GM19455 (cell line): Measurements from ENCODE around the gene GGNBP2.

Experiments
- ATAC-seq: cut with Tn5 transposase; IDR thresholded peaks from one replicate; pipeline ENCODE4 v1.9.1; 2021; ENCODE audit not compliant: unreplicated experiment

The GGNBP2 gene

DNA sequence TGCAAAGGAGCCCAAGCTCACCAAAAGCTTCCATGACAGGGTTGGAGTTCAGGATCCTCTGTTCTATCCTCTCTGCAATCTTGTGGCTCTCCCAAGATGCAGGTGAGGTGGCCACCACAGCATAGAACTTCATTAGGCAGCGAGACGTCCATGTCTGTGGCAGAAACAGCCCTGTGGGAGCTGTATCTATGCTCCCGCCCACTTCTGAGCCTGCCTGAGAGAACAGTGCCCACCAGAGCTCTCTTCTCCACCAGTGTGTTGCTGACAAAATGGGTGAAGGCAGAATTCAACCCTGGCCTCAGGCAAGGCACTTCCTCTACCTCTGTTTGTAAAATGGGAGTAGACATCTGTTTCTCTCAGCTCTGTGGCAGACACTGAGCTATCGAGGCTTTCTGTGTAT lies 28.9 kb upstream of the GGNBP2 start:
- ATAC-seq = no peak

- ATAC-seq = no peak
Observed at GRCh38 chr17:36523113-36523512, 21.6 kb upstream of the GGNBP2 start.

- ATAC-seq = no peak
Observed at GRCh38 chr17:36524428-36524876, 20.3 kb upstream of the GGNBP2 start.

DNA sequence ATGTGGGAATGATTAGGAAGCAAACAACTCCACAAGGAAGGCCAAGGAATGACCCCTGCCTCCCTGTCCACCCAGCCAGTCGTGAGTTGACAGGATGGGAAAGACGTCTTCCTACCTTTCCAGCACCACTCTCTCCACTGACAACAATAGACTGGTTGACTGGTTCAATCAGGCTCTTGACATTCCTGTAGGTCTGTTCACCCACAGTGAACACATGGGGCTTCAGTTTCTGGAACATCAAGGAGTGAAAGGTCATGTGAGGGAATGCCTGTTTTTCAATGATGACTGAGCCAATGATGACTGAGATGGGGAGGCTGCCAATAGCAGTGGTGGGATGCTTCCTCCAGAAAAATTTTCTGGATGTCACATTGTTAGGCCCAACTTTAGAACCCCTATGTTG lies 19.6 kb upstream of the GGNBP2 start:
- no peak for ATAC-seq

- no peak for ATAC-seq
Observed at GRCh38 chr17:36525888-36526287, 18.8 kb upstream of the GGNBP2 start.

DNA sequence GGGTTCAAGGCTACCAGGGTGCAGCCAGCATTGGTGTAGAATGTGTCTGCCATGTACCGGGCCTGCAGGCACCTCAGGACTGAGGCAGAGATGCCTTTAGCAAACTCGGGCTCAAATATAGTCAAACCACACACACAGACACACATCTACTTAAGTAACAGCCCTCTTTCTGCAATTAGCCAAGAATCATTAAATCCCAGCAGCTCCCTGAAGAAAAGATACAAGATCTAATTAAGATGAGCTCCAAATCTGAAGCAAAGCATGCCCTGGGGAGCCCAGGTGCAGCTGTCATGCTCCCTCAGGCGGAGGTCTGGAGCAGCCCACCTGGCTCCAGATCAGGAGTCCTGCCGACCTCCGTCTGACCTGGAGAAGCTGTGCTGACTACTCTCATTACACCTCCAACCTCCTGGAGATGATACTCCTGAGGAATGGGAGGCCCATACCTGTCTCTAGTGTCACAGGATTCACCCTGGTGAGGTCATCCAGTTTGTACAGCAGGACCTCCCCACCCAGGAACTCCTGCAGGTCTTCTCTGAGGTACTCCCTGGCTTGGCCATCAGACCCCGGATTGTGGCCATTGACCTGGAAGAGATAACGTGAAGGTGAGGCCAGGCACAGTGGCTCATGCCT lies 17.0 kb upstream of the GGNBP2 start:
- no peak for ATAC-seq

DNA sequence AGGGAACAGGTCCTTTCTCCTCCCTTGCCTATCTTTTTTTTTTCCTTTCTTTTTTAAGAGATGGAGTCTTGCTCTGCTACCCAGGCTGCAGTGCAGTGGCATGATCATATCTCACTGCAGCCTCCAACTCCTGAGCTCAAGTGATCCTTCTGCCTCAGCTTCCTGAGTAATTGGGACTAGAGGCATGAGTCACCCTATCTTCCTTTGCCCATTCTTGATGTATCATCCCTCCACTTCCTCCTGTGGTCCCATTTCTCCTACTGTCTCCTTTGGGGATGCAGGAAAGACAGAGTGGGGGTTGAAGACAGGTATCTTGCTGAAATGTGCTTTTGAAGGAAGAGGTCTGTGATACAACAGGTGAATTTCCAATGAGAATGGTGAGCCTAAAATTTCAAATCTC lies 15.6 kb upstream of the GGNBP2 start:
- ATAC-seq = no peak

DNA sequence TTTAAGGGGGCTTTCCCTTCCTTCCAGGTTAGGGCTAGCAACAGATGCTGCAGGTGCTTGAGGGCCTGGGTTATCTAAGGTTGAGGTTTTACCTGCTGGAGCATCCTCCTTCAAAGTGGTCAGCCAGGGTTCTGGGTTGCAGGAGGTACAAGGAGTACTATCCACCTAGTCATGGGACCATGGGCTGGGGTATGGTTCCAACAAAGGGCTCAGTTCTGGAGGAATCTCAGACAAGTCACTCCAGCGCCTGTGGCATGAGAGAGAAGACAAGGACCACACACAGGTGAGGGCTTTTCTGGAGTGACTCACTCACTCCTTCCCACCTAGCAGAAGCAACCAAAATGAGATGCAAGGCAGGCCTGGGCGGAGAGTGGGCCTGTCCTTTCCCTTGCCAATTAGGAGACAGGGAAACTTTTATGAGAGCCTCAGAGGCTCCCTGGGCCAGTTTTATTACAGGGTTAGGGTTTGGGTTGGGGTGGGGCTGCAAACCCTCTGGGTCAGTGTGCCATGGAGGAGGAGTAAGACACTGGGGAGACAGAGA lies 12.2 kb upstream of the GGNBP2 start:
- ATAC-seq = no peak

DNA sequence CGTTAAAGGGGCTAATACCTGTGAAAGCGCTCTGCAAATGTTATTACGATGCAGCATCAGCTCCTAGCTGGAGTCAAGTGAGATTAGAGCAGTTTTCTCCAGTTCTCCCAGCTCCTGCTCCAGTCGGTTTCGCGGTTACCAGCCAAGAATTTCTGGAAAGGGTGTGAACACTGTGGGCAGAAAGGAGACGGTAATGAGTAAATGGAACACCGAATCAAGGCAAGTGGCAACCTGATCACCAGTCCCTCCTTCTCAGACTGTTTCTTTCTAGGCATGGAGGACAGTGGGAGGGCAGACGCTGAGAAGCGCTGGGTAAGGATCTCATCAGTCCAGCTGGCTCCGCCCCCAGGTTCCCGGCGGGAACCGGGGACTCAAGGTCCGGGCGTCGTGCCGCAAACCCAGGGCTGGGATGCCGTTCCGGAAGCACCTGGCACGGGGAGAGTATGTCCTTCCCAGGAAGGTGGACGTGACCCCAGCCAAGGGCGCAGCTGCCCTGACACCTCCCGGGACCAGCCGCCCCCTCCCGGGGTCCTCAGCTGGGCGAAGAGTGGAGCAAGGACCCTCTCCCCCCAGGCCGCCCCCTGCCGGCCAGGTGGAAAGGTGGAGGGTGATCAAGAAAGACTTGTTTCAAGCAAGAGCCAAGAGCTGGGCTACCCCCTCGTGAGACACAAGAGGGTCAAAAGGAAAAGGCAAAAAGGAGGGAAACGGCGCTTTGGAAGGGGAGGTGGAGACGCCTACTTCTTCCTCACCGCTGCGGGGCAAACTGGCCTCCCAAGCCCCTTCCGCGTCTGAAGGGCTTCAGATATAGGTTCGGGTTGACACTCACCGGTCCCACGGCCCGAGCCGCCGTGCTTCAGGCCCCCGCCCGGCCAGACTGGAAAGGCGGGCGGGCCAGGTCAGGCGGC lies 10.5 kb upstream of the GGNBP2 start:
- ATAC-seq = peak; percentile 28

DNA sequence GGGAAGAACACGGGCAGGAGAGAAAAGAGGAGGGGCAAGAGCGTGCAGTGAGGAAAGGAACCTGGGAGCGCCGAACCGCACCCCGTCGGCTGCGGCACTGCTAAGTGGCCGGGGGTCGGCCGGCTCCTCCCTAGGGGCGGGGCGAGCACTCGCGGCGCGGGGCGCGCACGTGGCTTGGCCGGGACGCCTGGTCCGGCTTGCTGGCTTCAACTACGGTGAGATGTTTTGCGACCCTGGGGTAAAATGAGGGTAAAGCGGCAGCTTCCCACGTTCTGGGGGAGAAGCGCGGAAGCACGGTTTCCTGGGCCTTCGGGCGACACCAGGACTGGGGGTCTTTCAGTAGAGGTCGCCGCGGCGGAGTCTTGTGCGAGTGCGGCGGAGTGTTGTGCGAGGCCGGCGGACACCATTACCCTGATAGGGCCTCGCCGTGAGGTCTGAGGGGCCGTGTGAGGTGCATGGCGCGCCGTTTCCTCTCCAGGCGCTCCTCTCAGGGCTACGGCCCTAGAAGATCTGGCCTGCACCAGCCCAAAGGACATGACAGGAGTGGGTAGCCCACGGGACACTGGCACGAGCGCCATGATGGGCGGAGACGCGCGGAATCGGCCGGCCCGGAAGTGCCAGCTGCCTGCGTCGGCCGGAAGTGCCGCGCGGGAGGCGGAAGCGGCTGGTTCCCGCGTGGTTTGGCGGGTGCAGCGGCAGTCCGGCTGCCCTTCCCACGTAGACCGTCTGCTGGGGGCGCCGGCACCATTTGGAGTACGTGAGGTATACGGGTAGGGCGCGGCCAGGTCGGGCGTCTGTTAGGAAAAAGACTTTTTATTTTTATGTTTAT lies 9.7 kb upstream of the GGNBP2 start, which contains the start of the genes MYO19 and PIGW:
TSS of gene MYO19 (minus strand) at position 29 of the 829 bp plus-strand sequence. CDS start 2,330 bp downstream, outside the sequence.
TSS of gene PIGW (plus strand) at position 148 of the 829 bp plus-strand sequence. CDS start 2,115 bp downstream, outside the sequence.
- peak; percentile 67 for ATAC-seq

- peak; percentile 32 for ATAC-seq
Observed at GRCh38 chr17:36535669-36536081, 9.0 kb upstream of the GGNBP2 start.

DNA sequence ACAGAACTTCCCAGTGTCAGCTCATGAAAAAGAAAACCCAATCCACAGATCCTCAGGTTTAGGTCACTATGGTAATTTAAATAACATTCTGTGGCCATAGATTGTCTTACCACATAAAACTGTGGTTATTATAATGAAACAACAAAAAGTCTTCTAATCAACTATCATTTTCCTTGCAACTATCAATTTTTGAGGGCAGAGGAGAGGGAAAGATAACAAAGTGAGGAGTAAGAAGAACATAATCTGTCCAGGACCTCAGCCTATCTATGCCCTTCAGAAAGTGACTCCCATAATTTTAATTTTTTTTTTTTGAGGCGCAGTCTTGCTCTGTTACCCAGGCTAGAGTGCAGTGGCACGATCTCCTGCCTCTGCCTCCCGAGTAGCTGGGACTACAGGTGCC lies 4.0 kb upstream of the GGNBP2 start:
- ATAC-seq = no peak

DNA sequence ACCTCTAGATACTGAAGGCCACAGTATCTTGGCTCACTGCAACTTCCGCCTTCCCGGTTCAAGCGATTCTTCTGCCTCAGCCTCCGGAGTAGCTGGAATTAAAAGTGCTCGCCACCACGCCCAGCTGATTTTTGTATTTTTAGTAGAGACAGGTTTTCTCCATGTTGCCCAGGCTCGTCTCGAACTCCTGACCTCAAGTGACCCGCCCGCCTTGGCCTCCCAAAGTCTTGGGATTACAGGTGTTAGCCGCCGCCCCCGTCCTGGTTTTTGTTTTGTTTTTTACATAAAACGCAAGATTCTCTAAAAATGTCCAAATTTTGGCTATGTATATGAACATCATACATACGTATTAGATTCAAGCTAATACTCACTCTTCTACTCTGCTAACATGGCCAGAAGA lies 2.0 kb upstream of the GGNBP2 start:
- ATAC-seq = no peak

DNA sequence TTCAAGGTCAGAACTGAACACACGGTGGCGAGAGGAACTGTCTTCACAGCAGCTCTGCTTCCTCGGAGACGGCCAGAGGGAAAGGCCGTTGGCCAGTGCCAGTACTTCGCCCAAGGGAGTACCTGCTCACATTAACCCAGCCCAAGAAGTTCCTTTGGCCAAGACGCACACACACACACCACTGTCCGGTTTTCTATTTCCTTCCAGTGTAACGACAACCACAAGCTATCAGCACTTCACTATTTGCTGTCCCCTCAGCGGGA lies 744 bp upstream of the GGNBP2 start:
- ATAC-seq = no peak

GRCh38 chr17:36545077-36545464 lies 352 bp downstream of the GGNBP2 start:
- peak; percentile 39 for ATAC-seq

GRCh38 chr17:36545465-36546417 lies 1.0 kb downstream of the GGNBP2 start:
- ATAC-seq = peak; percentile 75

DNA sequence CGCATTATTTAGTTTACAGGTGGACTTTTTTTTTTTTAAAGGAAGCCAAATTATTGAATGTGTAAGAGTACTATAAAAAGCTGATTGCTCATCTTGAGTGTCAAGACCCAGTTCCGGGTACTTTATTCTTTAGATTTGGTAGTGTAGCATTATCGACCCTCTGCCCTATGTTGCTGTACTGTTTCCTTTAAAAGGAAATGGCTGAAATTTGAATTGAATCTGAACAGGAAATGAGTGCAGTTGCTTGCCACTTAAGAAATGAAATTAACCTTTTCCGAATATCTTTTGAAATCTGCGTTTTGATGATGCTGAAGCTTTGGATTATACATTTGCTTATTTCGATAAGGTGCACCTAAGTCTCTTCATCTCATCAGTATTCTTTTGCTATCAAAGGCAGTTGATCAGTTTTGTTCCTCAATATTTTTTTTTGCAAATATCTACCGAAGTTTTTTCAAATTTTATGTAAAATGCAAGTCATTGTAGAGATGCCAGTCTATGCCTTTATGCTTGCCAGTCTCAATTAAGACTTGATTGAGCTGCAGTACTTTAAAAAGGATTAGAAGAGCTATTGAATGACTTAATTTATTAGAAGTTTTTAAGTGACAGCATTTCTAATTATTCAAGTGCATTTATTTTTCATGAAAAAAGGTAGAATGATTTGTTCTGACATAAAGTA lies 1.8 kb downstream of the GGNBP2 start:
- ATAC-seq = no peak

GRCh38 chr17:36547776-36548175 lies 3.1 kb downstream of the GGNBP2 start:
- ATAC-seq = no peak
